ENCODE data around the gene LILRB1.

Gene LILRB1

DNA sequence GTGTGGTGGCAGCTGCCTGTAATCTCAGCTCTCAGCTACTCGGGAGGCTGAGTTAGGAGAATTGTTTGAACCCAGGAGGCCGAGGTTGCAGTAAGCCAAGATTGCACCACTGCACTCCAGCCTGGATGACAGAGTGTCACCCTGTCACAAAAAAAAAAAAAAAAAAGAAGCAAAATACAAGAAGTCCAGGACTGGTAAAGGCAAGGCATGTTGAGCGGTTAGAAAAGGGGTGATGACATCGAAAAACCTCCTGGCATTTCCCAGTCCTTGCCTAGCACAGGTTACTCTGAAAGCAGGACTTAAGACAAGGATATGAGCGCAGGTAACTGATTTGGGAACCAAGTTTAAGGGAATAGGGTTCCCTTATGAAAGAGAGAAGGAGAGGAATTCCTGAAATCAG, 30.0 kb downstream of the LILRB1 start:
- Histone ChIP-seq H3K27ac (replicated peaks) (no peak overlapping the region), H3K4me3 (replicated peaks; ENCODE audit: insufficient read depth, low read length) (no peak overlapping the region), H3K27me3 (ENCODE audit: insufficient read depth, poor library complexity, severe bottlenecking) (peaks cover 3% of the 10 kb centered on the region)
- TF ChIP-seq SPI1 (IDR thresholded peaks at IDR 0.05; ENCODE audit: borderline replicate concordance, low read depth) = no peak
- no peak for TF ChIP-seq POLR2AphosphoS5 (IDR thresholded peaks at IDR 0.05; ENCODE audit: low read depth)
- TF ChIP-seq, protein P1, sequence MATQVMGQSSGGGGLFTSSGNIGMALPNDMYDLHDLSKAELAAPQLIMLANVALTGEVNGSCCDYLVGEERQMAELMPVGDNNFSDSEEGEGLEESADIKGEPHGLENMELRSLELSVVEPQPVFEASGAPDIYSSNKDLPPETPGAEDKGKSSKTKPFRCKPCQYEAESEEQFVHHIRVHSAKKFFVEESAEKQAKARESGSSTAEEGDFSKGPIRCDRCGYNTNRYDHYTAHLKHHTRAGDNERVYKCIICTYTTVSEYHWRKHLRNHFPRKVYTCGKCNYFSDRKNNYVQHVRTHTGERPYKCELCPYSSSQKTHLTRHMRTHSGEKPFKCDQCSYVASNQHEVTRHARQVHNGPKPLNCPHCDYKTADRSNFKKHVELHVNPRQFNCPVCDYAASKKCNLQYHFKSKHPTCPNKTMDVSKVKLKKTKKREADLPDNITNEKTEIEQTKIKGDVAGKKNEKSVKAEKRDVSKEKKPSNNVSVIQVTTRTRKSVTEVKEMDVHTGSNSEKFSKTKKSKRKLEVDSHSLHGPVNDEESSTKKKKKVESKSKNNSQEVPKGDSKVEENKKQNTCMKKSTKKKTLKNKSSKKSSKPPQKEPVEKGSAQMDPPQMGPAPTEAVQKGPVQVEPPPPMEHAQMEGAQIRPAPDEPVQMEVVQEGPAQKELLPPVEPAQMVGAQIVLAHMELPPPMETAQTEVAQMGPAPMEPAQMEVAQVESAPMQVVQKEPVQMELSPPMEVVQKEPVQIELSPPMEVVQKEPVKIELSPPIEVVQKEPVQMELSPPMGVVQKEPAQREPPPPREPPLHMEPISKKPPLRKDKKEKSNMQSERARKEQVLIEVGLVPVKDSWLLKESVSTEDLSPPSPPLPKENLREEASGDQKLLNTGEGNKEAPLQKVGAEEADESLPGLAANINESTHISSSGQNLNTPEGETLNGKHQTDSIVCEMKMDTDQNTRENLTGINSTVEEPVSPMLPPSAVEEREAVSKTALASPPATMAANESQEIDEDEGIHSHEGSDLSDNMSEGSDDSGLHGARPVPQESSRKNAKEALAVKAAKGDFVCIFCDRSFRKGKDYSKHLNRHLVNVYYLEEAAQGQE (IDR thresholded peaks at IDR 0.05; ENCODE audit: insufficient replicate concordance, low read depth) = no peak
- TF ChIP-seq, protein P2, sequence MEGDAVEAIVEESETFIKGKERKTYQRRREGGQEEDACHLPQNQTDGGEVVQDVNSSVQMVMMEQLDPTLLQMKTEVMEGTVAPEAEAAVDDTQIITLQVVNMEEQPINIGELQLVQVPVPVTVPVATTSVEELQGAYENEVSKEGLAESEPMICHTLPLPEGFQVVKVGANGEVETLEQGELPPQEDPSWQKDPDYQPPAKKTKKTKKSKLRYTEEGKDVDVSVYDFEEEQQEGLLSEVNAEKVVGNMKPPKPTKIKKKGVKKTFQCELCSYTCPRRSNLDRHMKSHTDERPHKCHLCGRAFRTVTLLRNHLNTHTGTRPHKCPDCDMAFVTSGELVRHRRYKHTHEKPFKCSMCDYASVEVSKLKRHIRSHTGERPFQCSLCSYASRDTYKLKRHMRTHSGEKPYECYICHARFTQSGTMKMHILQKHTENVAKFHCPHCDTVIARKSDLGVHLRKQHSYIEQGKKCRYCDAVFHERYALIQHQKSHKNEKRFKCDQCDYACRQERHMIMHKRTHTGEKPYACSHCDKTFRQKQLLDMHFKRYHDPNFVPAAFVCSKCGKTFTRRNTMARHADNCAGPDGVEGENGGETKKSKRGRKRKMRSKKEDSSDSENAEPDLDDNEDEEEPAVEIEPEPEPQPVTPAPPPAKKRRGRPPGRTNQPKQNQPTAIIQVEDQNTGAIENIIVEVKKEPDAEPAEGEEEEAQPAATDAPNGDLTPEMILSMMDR (IDR thresholded peaks at IDR 0.05; ENCODE audit: insufficient read depth, low read length) = no peak
- no peak for TF ChIP-seq GABPA (IDR thresholded peaks at IDR 0.05; ENCODE audit: low read depth)
- no peak for DNase-seq (ENCODE audit: low read depth in 1 of 2, low spot score in 1 of 2)

DNA sequence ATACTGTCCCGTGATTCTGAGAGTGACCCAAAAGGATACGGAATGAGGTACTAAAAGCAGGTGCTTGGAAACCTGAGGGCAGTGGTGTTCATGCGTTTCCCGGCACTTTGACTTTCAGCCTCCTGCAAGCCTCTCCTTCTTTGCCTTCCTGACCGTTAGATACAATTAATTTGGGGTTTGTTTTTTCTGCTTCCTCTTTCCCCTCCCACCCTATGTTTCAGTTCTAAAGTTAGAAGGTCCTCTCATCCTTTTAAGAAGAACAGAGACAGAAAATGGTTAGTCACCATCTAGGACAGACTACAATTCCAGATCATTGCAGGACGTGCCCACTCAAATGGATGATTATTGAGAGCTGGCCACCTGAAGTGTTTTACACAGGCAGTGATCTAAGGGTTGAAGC, 30.7 kb downstream of the LILRB1 start:
- no peak overlapping the region for H3K27ac ChIP-seq (replicated peaks)
- peak in 1 of 2 experiments; percentile 35 for DNase-seq (ENCODE audit: low read depth in 1 of 2, low spot score in 1 of 2)
- no peak overlapping the region for H3K4me3 ChIP-seq (replicated peaks; ENCODE audit: insufficient read depth, low read length)
- TF ChIP-seq, protein P2 (IDR thresholded peaks at IDR 0.05; ENCODE audit: insufficient read depth, low read length) = no peak
- TF ChIP-seq GABPA (IDR thresholded peaks at IDR 0.05; ENCODE audit: low read depth) (no peak), SPI1 (IDR thresholded peaks at IDR 0.05; ENCODE audit: borderline replicate concordance, low read depth) (no peak), POLR2AphosphoS5 (IDR thresholded peaks at IDR 0.05; ENCODE audit: low read depth) (no peak)
- TF ChIP-seq, protein P1 (IDR thresholded peaks at IDR 0.05; ENCODE audit: insufficient replicate concordance, low read depth) = no peak
- H3K27me3 ChIP-seq (ENCODE audit: insufficient read depth, poor library complexity, severe bottlenecking) = peaks cover 3% of the 10 kb centered on the region

DNA sequence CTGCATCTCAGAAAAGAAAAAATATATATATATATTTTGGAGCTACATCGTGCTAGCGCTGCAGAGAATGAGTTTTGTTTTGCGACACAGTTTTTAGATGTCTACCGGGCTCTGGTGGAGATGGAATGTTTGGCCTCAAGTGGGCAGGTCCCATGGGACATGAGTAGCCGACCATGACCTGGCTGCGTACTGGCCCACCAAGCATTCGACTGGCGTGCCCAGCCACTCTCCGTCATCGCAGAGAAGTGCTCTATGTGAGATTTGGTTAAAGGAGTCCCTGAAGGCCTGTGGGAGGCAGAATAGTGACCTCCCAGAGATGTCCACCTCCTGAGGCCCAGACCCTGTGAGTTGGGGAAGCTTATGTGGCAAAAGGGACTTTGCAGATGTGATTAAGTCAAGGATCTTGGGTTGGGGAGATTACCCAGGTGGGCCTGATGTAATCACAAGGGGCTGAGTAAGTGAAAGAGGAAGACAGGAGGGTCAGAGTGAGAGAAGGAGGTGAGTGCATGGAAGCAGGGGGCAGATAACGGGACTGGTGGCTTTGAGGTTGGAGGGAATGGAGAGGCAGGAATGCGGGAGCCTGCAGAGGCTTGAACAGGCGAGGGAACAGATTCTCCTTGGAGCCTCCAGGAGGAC, 31.7 kb downstream of the LILRB1 start:
- Histone ChIP-seq H3K27ac (replicated peaks) (no peak overlapping the region), H3K4me3 (replicated peaks; ENCODE audit: insufficient read depth, low read length) (no peak overlapping the region), H3K27me3 (ENCODE audit: insufficient read depth, poor library complexity, severe bottlenecking) (peaks cover 3% of the 10 kb centered on the region)
- TF ChIP-seq POLR2AphosphoS5 (IDR thresholded peaks at IDR 0.05; ENCODE audit: low read depth) (no peak), SPI1 (IDR thresholded peaks at IDR 0.05; ENCODE audit: borderline replicate concordance, low read depth) (no peak), GABPA (IDR thresholded peaks at IDR 0.05; ENCODE audit: low read depth) (no peak)
- TF ChIP-seq, protein P2 (IDR thresholded peaks at IDR 0.05; ENCODE audit: insufficient read depth, low read length) = no peak
- TF ChIP-seq, protein P1 (IDR thresholded peaks at IDR 0.05; ENCODE audit: insufficient replicate concordance, low read depth) = no peak
- DNase-seq (ENCODE audit: low read depth in 1 of 2, low spot score in 1 of 2) = no peak
